GM12878 (cell line): ENCODE data around the gene HRCT1. TPM values are rescaled to one million over a fixed set of nuclear protein-coding genes. Genes with fewer than 3 reads are reported as not detected.

ENCODE experiments used
- ATAC-seq: fragments of 200-7000 bp; cut with Tn5 transposase; 3 replicates; pipeline ENCODE4 v1.9.1; 2020; ENCODE audit warnings: mild to moderate bottlenecking, moderate library complexity
- BruUV-seq: library from RNA; stranded (reverse); fragments of 400-500 nt; replicated peaks from 2 replicates; lab custom pipeline; 2021; lab: Mats Ljungman, UMichigan
- CTCF ChIA-PET: fragments of 300-600 bp; sonication (Branson Sonifier 250); formaldehyde crosslinking; extraction: SDS; loops from one replicate; lab custom pipeline; 2021; ENCODE audit warnings: inconsistent platforms; lab: Yijun Ruan, JAX
- POLR2A ChIA-PET: fragments of 350-600 bp; formaldehyde crosslinking; extraction: SDS; loops from one replicate; lab custom pipeline; 2021; ENCODE audit warnings: inconsistent platforms; lab: Charles Lee
- RAD21 ChIA-PET: fragments of 300-600 bp; sonication (Branson Sonifier 250); formaldehyde crosslinking; loops from one replicate; lab custom pipeline; 2023; ENCODE audit warnings: antibody characterized with exemption; ENCODE audit not compliant: unreplicated experiment; lab: Charles Lee
- SMC1A ChIA-PET: fragments of 300-600 bp; sonication (Branson Sonifier 250); formaldehyde crosslinking; loops from one replicate; lab custom pipeline; 2023; ENCODE audit not compliant: unreplicated experiment, uncharacterized antibody; lab: Charles Lee
- DNase-seq: peaks from one replicate; pipeline ENCODE4 v3.0.0-alpha.2; 2011; ENCODE audit warnings: low read depth, low spot score
- FAIRE-seq: peaks from 3 replicates; lab custom pipeline; 2011; peaks lifted over from hg19 to GRCh38; lab: Jason Lieb, UNC
- H2AFZ ChIP-seq: 2 replicates; pipeline ENCODE4 v1.6.0; 2011; ENCODE audit warnings: low read depth, low read length, control low read depth; ENCODE audit not compliant: control insufficient read depth
- H3K27ac ChIP-seq: 2 replicates; pipeline ENCODE4 v1.5.1; 2011; ENCODE audit warnings: control low read depth; ENCODE audit not compliant: control insufficient read depth, insufficient read depth
- H3K27me3 ChIP-seq, 2 experiments: replicated peaks in 1 of 2; 2 replicates each; pipeline versions ENCODE4 v1.6.0 to v1.6.1; 2011; ENCODE audit warnings: low read length in 1 of 2; ENCODE audit not compliant: control insufficient read depth in 2 of 2, insufficient read depth in 2 of 2
- H3K36me3 ChIP-seq, 2 experiments: 2 replicates each; pipeline ENCODE4 v1.5.1; 2011; ENCODE audit warnings: low read length in 1 of 2; ENCODE audit not compliant: control insufficient read depth in 2 of 2, insufficient read depth in 2 of 2
- H3K4me1 ChIP-seq: 2 replicates; pipeline ENCODE4 v1.6.1; 2011; ENCODE audit warnings: mild to moderate bottlenecking, low read length, moderate library complexity, mixed read lengths; ENCODE audit not compliant: control insufficient read depth, insufficient read depth
- H3K4me2 ChIP-seq: 2 replicates; pipeline ENCODE4 v1.6.0; 2011; ENCODE audit warnings: control low read depth; ENCODE audit not compliant: control insufficient read depth, insufficient read depth
- H3K4me3 ChIP-seq: fragments of 200-600 bp; sonication (generic); 2 replicates; pipeline ENCODE4 v1.5.1; 2016
- H3K79me2 ChIP-seq: 2 replicates; pipeline ENCODE4 v1.6.0; 2011; ENCODE audit warnings: low read length; ENCODE audit not compliant: control insufficient read depth, insufficient read depth
- H3K9ac ChIP-seq: 2 replicates; pipeline ENCODE4 v1.8.0; 2011; ENCODE audit warnings: low read length, control low read depth, mixed read lengths; ENCODE audit not compliant: control insufficient read depth, insufficient read depth
- H3K9me3 ChIP-seq: replicated peaks from 3 replicates; pipeline ENCODE4 v1.5.1; 2011; ENCODE audit warnings: mild to moderate bottlenecking, low read length; ENCODE audit not compliant: control insufficient read depth, insufficient read depth
- H4K20me1 ChIP-seq: 2 replicates; pipeline ENCODE4 v1.6.0; 2011; ENCODE audit not compliant: control insufficient read depth, insufficient read depth
- ATF7 ChIP-seq: fragments of 450-650 bp; IDR thresholded peaks from 2 replicates; pipeline ENCODE4 v1.6.1; 2016; ENCODE audit warnings: low read depth, mild to moderate bottlenecking
- MTA3 ChIP-seq: IDR thresholded peaks from 2 replicates; pipeline ENCODE4 v1.6.1; 2012; ENCODE audit warnings: low read length, inconsistent platforms, borderline replicate concordance
- WGBS: methylation state at CpG from one replicate; pipeline ENCODE4 v1.1.6; 2016; ENCODE audit warnings: low lambda C conversion rate; ENCODE audit not compliant: insufficient replicate concordance, insufficient coverage; ENCODE audit errors: missing lambda C conversion rate; 5-methylcytosine and 5-hydroxymethylcytosine counted together
- in situ Hi-C: fragments of 300-500 bp; cut with MboI; formaldehyde crosslinking; loops from 9 replicates; pipeline ENCODE4 v1.14.3; 2018; ENCODE audit warnings: mixed read lengths
- intact Hi-C: fragments of 100-400 bp; cut with micrococcal nuclease; formaldehyde crosslinking; loops from one replicate; pipeline ENCODE4 v1.14.2; 2022; ENCODE audit not compliant: unreplicated experiment
- polyA plus RNA-seq, 11 experiments: library from polyadenylated mRNA; depleted of rRNA in 4 of 11; unstranded in 6 of 11; stranded (reverse) in 5 of 11; fragments of >200 nt; fragmentation: Nextera tagmentation in 4 of 11; fragmentation: Illumina TruSeq in 1 of 11; extraction: Ambion mirVana in 4 of 11; extraction: Trizol in 1 of 11; gene quantifications; 1 replicate in 1 of 11; 2 replicates in 10 of 11; pipeline versions ENCODE4 v1.2.1 to v1.2.3, GENCODE V29; 2011 to 2016; ENCODE audit warnings: inconsistent platforms in 2 of 11, missing spikeins in 2 of 11, low read depth in 1 of 11
- total RNA-seq, 4 experiments: library from RNA; depleted of rRNA in 3 of 4; stranded (reverse); fragments of >200 nt in 3 of 4; fragmentation: Illumina TruSeq in 1 of 4; extraction: Trizol in 1 of 4; gene quantifications; 2 replicates each; pipeline versions ENCODE4 v1.2.1 to v1.2.3, GENCODE V29; 2013 to 2021
- TF ChIP-seq, protein P1 (sequence below): IDR thresholded peaks from 2 replicates; pipeline ENCODE4 v1.6.1; 2011; ENCODE audit warnings: low read depth, low read length, improper control_type of control experiment, borderline replicate concordance
- TF ChIP-seq, protein P2 (sequence below): IDR thresholded peaks from 2 replicates; pipeline ENCODE4 v1.6.1; 2012; ENCODE audit warnings: improper control_type of control experiment, low read depth, low read length; ENCODE audit not compliant: insufficient replicate concordance

Gene HRCT1
- total and polyA plus RNA-seq, 10 of the 15 experiments (the other 5 are each of a cell fraction or from before 2014, with no cell fraction given) = not detected

DNA sequence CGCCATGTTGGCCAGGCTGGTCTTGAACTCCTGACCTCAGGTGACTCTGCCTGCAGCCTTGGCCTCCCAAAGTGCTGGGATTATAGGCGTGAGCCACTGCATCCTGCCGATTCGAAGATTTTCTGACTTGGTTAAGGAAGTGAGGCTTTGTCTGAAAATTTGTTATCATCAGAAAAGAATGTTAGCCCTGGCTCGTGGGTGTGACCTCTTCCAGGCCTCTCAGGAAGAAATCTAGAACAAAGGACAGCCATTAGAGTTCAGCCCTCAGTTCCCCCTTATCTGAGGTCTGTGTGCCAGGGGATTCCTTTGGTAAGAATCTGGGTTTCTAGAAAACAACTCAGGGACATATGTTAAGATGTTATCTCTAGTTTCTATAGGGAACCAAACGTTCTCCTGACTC is 45.7 kb downstream of the HRCT1 start:
- no peaks in the 10 kb centered on the region for H4K20me1 ChIP-seq
- H3K36me3 ChIP-seq = no peaks in the 10 kb centered on the region
- no peaks in the 10 kb centered on the region for H3K9me3 ChIP-seq
- no peak overlapping the region for H3K4me2 ChIP-seq
- CTCF ChIA-PET = interaction anchor here (1.1 to 2.2 kb wide), 3 partner anchors 11 to 72 kb away, joined by 4 to 16 read pairs (median 6); no protein-coding TSS in a partner anchor
- intact Hi-C loops = no loop called here
- no peak for TF ChIP-seq ATF7
- TF ChIP-seq, protein P1, sequence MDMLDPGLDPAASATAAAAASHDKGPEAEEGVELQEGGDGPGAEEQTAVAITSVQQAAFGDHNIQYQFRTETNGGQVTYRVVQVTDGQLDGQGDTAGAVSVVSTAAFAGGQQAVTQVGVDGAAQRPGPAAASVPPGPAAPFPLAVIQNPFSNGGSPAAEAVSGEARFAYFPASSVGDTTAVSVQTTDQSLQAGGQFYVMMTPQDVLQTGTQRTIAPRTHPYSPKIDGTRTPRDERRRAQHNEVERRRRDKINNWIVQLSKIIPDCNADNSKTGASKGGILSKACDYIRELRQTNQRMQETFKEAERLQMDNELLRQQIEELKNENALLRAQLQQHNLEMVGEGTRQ = no peak
- TF ChIP-seq, protein P2, sequence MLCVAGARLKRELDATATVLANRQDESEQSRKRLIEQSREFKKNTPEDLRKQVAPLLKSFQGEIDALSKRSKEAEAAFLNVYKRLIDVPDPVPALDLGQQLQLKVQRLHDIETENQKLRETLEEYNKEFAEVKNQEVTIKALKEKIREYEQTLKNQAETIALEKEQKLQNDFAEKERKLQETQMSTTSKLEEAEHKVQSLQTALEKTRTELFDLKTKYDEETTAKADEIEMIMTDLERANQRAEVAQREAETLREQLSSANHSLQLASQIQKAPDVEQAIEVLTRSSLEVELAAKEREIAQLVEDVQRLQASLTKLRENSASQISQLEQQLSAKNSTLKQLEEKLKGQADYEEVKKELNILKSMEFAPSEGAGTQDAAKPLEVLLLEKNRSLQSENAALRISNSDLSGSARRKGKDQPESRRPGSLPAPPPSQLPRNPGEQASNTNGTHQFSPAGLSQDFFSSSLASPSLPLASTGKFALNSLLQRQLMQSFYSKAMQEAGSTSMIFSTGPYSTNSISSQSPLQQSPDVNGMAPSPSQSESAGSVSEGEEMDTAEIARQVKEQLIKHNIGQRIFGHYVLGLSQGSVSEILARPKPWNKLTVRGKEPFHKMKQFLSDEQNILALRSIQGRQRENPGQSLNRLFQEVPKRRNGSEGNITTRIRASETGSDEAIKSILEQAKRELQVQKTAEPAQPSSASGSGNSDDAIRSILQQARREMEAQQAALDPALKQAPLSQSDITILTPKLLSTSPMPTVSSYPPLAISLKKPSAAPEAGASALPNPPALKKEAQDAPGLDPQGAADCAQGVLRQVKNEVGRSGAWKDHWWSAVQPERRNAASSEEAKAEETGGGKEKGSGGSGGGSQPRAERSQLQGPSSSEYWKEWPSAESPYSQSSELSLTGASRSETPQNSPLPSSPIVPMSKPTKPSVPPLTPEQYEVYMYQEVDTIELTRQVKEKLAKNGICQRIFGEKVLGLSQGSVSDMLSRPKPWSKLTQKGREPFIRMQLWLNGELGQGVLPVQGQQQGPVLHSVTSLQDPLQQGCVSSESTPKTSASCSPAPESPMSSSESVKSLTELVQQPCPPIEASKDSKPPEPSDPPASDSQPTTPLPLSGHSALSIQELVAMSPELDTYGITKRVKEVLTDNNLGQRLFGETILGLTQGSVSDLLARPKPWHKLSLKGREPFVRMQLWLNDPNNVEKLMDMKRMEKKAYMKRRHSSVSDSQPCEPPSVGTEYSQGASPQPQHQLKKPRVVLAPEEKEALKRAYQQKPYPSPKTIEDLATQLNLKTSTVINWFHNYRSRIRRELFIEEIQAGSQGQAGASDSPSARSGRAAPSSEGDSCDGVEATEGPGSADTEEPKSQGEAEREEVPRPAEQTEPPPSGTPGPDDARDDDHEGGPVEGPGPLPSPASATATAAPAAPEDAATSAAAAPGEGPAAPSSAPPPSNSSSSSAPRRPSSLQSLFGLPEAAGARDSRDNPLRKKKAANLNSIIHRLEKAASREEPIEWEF = no peak
- TF ChIP-seq MTA3 = no peak
- no TSS peak for BruUV-seq
- no peak overlapping the region for H2AFZ ChIP-seq
- FAIRE-seq (no peak), DNase-seq (no peak), ATAC-seq (no peak)
- no peaks in the 10 kb centered on the region for H3K79me2 ChIP-seq
- no peak overlapping the region for H3K4me3 ChIP-seq
- H3K4me1 ChIP-seq = no peaks in the 10 kb centered on the region
- SMC1A ChIA-PET = interaction anchor here (0.8 to 1.9 kb wide), 3 partner anchors 11 to 72 kb away, joined by 3 to 6 read pairs (median 3); no protein-coding TSS in a partner anchor
- RAD21 ChIA-PET = no interaction called here
- POLR2A ChIA-PET = no interaction called here
- H3K27ac ChIP-seq = no peak overlapping the region
- in situ Hi-C loops = no loop called here
- 14% methylated on average over 6 of the region's 6 CpGs for WGBS
- no peaks in the 10 kb centered on the region for H3K27me3 ChIP-seq
- no peak overlapping the region for H3K9ac ChIP-seq
